Testis (tissue), 2 donors: ENCODE results near the gene BOD1L2.

Source experiments
- POLR2A ChIP-seq: fragments of 450-650 bp; IDR thresholded peaks from one replicate; pipeline ENCODE4 v1.6.1; 2017; ENCODE audit warnings: antibody characterized with exemption, mild to moderate bottlenecking, moderate library complexity
- TF ChIP-seq, protein P1 (sequence below), 3 experiments: fragments of 450-650 bp in 2 of 3; fragments of 200-600 bp in 1 of 3; sonication (generic) in 1 of 3; IDR thresholded peaks; one replicate each; pipeline ENCODE4 v1.5.1; 2016 to 2019; ENCODE audit warnings: antibody characterized with exemption in 3 of 3, mild to moderate bottlenecking in 2 of 3, moderate library complexity in 1 of 3

DNA sequence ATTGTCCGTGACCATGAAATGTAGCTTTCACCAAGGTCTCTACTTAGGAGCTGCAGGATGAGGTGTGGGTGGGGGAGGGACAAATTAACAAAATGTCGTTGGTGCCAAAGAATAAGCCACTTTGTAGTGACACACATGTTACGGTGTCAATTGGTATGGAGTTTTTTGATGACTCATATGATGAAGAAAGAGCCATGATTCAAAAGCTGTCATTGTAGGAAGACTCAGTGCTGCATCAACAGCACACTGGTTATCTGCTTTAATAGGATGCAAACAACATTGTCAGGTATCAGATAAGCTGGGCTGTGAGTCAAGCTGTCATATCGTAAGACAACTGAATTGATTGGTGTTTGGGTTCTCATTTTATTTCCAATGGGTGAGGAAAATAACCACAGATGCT, 36.6 kb upstream of the BOD1L2 start:
- TF ChIP-seq, protein P1, sequence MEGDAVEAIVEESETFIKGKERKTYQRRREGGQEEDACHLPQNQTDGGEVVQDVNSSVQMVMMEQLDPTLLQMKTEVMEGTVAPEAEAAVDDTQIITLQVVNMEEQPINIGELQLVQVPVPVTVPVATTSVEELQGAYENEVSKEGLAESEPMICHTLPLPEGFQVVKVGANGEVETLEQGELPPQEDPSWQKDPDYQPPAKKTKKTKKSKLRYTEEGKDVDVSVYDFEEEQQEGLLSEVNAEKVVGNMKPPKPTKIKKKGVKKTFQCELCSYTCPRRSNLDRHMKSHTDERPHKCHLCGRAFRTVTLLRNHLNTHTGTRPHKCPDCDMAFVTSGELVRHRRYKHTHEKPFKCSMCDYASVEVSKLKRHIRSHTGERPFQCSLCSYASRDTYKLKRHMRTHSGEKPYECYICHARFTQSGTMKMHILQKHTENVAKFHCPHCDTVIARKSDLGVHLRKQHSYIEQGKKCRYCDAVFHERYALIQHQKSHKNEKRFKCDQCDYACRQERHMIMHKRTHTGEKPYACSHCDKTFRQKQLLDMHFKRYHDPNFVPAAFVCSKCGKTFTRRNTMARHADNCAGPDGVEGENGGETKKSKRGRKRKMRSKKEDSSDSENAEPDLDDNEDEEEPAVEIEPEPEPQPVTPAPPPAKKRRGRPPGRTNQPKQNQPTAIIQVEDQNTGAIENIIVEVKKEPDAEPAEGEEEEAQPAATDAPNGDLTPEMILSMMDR (IDR thresholded peaks at IDR 0.05), result no peak
- TF ChIP-seq POLR2A, result no peak
